HG02973 (cell line): Measurements from ENCODE around the gene OLR1.

ENCODE experiments used
- ATAC-seq: cut with Tn5 transposase; IDR thresholded peaks from one replicate; pipeline ENCODE4 v1.9.1; 2021; ENCODE audit warnings: moderate library complexity; ENCODE audit not compliant: unreplicated experiment

OLR1 gene

DNA sequence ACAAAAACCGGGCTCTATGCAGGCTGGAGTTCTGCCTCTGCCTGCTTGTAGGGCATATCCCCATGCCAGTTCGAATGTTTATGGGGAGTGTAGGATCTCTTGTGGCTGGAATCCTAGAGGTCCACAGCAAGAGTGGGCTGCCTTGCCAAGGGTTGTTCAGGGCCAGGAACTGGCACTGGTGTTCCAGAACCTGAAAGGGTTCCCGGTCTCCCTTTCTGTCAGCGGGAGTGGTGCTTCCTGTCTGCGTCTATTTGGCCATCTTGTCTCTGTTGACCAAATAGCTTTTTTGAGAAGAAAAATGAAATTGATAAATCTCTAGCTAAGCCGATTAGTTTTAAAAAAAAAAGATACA is 17.8 kb downstream of the OLR1 start:
- no peak for ATAC-seq

- ATAC-seq: no peak
These were observed 18.4 kb downstream of the OLR1 start for GRCh38 chr12:10153271-10154144.

DNA sequence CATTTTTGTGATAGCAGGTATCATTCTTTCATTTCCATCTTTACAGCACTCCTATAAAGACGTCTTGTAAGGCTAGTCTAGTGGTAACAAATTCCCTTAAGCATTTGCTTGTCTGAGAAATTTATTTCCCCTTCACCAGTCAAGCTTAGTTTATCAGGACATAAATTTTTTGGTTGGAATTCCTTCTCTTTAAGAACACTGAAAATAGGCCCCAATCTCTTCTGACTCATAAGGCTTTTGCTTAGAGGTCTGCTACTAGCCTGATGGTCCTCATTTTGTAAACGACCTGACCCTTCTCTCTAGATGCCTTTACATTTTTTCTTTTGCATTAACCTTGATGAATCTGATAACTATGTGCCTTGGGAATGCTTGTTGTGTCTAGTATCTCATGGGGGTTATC is 20.3 kb downstream of the OLR1 start:
- ATAC-seq: no peak

GRCh38 chr12:10147714-10148403 is 24.1 kb downstream of the OLR1 start:
- peak; percentile 72 for ATAC-seq

DNA sequence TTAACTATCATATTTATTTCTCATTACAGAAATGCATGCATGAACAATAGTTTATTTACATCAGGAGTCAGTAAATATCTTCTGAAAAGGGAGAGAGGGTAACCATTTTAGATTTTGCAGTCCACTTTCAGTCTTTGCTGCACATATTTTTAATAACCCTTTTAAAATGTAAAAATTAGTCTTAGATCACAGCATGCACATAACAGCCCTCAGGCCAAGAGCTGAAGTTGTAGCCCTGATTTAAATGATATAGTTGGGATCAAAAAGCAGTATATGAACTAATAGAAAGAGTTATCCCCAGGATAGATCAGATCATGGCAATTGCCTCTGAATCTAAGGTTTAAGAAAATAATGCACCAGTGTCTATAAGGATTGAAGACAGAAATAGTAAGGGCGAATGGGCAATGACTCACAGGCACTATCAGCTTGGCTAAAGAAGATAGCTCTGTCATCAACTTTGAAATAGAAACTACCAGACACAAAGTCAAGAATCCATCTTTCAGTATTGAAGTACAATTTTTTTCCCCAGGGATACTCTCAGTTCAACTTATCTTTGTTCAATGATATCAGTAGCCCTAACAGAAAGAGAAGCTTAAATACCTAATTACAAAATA is 28.8 kb downstream of the OLR1 start:
- ATAC-seq: no peak

DNA sequence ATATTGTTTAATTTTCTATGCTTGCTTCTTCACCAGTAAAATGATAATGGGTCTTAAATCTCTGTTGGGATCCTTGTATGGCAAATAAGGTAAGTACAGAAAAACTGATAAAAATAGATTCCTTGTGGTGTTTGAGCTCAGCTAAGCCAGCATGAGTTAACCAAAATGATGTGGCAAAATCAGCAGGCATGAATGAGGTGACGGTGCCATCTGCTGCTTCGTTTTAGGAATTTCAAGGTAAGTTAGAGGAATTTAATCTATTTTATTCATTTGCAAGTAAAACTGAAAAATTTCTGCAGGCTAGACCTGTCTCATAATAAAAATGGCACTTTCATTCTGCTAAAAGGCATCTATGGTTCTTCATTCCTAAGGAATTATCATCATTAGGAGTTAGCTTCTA is 31.9 kb downstream of the OLR1 start:
- ATAC-seq: no peak

DNA sequence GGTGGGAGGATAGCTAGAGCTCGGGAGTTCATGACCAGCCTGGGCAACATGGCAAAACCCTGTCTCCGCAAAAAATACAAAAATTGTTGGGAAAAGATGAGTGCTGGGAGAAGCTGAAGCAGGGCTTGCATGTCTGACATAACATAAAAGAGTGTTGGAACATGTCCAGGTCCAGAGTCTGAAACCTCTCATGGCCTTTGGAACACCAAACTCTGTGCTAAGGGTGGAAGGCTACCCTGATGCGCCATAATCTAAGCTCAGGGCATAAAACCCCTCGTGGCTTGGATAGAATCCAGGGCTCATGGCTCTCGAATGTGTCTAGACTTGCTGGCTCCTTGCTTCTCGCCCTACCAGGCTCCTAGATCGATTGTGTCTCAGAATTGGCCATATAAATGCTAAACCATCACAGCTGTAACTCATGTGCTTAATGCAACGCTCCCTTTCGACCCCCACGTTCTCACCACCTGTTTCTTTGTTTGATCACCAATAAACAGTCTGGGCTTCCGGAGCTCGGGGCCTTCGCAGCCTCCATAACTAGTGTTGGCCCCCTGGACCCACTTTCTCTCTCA is 35.2 kb downstream of the OLR1 start:
- no peak for ATAC-seq

GRCh38 chr12:10135126-10135525 is 36.8 kb downstream of the OLR1 start:
- no peak for ATAC-seq

- ATAC-seq: no peak
These were observed 39.0 kb downstream of the OLR1 start for GRCh38 chr12:10132850-10133370.

DNA sequence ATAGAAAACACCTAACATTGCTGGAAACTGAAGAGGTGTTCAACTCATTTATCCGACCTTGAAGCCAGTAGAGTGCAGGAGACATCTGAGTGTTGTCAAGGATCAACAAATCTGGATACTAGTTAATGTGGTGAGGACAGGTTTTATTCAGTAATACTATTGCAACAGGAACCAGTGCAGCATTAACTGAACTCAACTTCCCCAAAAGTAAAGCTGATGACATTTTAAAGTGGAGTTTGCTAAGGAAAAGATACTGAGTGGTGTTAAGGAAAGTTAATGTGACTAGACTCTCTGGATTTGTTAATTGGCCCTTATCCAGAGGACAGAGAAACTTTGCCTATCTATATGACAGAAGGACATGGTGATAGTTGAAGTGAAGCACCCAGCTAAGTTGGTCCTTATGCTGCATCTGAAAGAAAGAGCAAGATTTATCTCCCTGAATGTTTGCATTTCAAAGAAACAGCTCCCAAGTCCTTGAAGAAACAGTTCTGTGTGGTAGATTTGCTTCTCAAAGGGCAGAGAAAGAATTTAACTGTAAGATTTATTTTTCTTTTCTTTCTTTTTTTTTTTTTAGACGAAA is 40.7 kb downstream of the OLR1 start:
- ATAC-seq: no peak

GRCh38 chr12:10130042-10130441 is 41.9 kb downstream of the OLR1 start, which contains the start of gene CLEC7A:
CLEC7A (minus strand) TSS chr12:10130199; CDS start chr12:10130082, 117 bp downstream.
- ATAC-seq: peak; percentile 94

DNA sequence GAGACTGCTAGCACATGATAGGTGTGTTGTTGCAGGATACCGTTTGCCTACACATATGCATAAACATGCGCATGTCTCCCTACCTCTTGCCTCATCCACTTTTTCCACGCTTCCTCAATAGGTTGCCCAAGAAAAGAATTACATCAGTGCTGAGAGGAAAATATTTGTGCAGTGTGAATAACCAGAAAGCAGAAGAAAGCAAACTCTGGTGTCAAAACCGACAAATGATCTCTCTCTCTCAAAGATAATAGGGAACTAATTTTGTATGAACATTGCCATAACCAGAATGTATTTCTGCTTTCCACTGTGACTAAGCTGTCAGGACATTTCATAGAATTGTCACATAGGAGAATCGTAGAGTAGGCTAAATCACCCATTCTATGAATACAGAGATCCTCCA is 43.2 kb downstream of the OLR1 start:
- ATAC-seq: no peak

- ATAC-seq: no peak
These were observed 45.5 kb downstream of the OLR1 start for GRCh38 chr12:10126413-10126812.

- ATAC-seq: no peak
These were observed 49.2 kb downstream of the OLR1 start for GRCh38 chr12:10122689-10123088.

- ATAC-seq: no peak
These were observed 50.7 kb downstream of the OLR1 start for GRCh38 chr12:10121278-10121677.

- ATAC-seq: no peak
These were observed 52.9 kb downstream of the OLR1 start for GRCh38 chr12:10119066-10119465.

DNA sequence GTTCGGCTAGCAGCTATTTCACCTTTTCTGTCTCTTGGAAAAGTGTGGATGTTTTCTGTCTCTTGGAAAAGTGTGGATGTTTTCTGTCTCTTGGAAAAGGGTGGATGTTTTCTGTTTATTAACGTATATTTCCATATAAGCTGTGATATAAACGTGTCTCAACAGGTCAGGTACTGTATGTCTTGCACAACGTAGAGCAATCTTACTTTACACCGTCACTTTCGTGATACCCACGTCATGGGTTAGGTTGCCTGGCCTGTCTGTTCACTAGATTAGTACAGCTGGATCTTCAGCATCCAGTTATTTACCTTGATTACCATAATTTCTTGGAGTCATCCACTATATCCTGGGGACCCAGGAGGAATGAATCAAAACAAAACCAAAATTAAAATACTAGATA is 56.0 kb downstream of the OLR1 start:
- no peak for ATAC-seq

- ATAC-seq: no peak
These were observed 56.6 kb downstream of the OLR1 start for GRCh38 chr12:10115311-10115710.

DNA sequence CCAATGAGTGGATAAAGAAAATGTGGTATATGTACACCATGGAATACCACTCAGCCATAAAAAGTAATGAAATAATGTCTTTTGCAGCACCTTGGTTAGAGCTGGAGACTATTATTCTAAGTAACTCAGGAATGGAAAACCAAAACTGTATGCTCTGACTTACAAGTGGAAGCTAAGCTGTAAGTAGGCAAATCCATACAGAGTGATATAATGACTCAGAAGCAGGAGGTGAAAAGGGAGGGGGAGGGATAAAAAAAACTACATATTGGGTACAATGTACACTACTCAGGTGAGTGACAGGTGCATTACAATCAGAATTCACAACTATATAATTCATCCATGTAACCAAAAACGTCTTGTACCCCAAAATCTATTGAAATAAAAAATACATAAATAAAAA is 58.0 kb downstream of the OLR1 start:
- ATAC-seq: no peak

DNA sequence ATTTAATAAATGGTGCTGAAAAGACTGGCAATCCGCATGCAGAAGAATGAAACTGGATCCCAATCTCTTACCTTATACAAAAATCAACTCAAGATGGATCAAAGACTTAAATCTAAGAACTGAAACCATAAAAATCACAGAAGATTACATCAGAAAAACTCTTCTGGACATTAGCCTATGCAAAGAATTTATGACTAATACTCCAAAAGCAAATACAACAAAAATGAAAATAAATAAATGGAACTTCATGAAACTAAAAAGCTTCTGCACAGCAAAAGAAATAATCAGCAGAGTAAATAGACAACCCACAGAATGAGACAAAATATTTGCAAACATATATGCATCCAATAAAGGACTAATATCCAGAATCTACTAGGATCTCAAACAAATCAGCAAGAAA is 58.9 kb downstream of the OLR1 start:
- ATAC-seq: no peak

DNA sequence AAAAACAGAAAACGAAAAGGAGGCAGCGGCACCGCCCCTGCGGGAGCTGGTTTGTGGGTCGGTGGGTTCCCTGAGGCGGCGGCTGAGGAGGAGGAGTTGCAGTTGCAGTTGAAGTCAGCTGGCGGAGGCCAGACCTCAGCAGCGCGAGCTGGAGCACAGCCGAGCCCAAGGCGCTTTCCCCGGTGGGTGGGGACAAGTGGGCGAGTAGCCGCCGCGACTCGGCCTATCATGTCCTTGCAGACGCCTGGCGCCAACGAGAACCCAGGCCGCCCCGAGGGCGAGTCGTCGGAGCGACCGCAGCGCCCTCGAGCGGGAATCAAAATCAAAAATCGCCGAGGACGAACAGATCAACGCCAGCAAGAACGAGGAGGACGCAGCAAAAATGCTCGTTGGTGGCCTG is 60.5 kb downstream of the OLR1 start:
- ATAC-seq: no peak
